ENCODE data around the gene PARD3. TPM values are rescaled to one million over a fixed set of nuclear protein-coding genes. Genes with fewer than 3 reads are reported as not detected.
A peak's percentile ranks its signal among the peaks of the same experiment; 100 is the strongest.

Gene PARD3
- total and polyA plus RNA-seq, 2 experiments from 2014 or later = 47.2 to 59.7 TPM

- 88% methylated on average over 3 of the region's 3 CpGs for WGBS (ENCODE audit: low lambda C conversion rate, missing lambda C conversion rate)
Measured at GRCh38 chr10:34549001-34549400, 266.1 kb downstream of the PARD3 start.

GRCh38 chr10:34548466-34548865, 266.6 kb downstream of the PARD3 start:
- no peaks in the 10 kb centered on the region for H3K27me3 ChIP-seq
- no peak for TF ChIP-seq CTCF (IDR thresholded peaks at IDR 0.05; ENCODE audit: poor library complexity)
- TF ChIP-seq EZH2phosphoT487 (IDR thresholded peaks at IDR 0.05; ENCODE audit: low read depth, severe bottlenecking, unreplicated experiment) = no peak
- no peak for TF ChIP-seq EZH2 (IDR thresholded peaks at IDR 0.05; ENCODE audit: borderline replicate concordance)
- H3K27ac ChIP-seq = no peak overlapping the region
- no peak for DNase-seq (ENCODE audit: low spot score)
- no peaks in the 10 kb centered on the region for H3K9me2 ChIP-seq (replicated peaks; ENCODE audit: insufficient read depth)
- no peaks in the 10 kb centered on the region for H3K36me3 ChIP-seq (replicated peaks; ENCODE audit: insufficient read depth, low read depth)
- no peak overlapping the region for H3K4me2 ChIP-seq
- H3K4me3 ChIP-seq = no peak overlapping the region
- H3K4me1 ChIP-seq (ENCODE audit: insufficient read depth) = peaks cover 7% of the 10 kb centered on the region
- WGBS (ENCODE audit: low lambda C conversion rate, missing lambda C conversion rate) = 70% methylated on average over 4 of the region's 4 CpGs
- H3K9me3 ChIP-seq (ENCODE audit: low read depth) = no peaks in the 10 kb centered on the region
- H4K20me1 ChIP-seq (ENCODE audit: insufficient read depth, poor library complexity, severe bottlenecking) = peaks cover 3% of the 10 kb centered on the region
- H3K79me2 ChIP-seq = peaks cover 54% of the 10 kb centered on the region
- H2AFZ ChIP-seq = no peak overlapping the region

More at GRCh38 chr10:34549001-34549400, 266.1 kb downstream of the PARD3 start:
- TF ChIP-seq EZH2 (IDR thresholded peaks at IDR 0.05; ENCODE audit: borderline replicate concordance) (no peak), EZH2phosphoT487 (IDR thresholded peaks at IDR 0.05; ENCODE audit: low read depth, severe bottlenecking, unreplicated experiment) (no peak), CTCF (IDR thresholded peaks at IDR 0.05; ENCODE audit: poor library complexity) (no peak)
- H3K79me2 ChIP-seq = peaks cover 55% of the 10 kb centered on the region
- H3K4me1 ChIP-seq (ENCODE audit: insufficient read depth) = peaks cover 7% of the 10 kb centered on the region
- H3K27ac ChIP-seq = no peak overlapping the region
- H3K27me3 ChIP-seq = no peaks in the 10 kb centered on the region
- peaks cover 3% of the 10 kb centered on the region for H4K20me1 ChIP-seq (ENCODE audit: insufficient read depth, poor library complexity, severe bottlenecking)
- no peak overlapping the region for H3K4me2 ChIP-seq
- no peaks in the 10 kb centered on the region for H3K9me3 ChIP-seq (ENCODE audit: low read depth)
- H3K36me3 ChIP-seq (replicated peaks; ENCODE audit: insufficient read depth, low read depth) = no peaks in the 10 kb centered on the region
- no peak for DNase-seq (ENCODE audit: low spot score)
- H3K4me3 ChIP-seq = no peak overlapping the region
- H3K9me2 ChIP-seq (replicated peaks; ENCODE audit: insufficient read depth) = no peaks in the 10 kb centered on the region
- no peak overlapping the region for H2AFZ ChIP-seq

- H2AFZ ChIP-seq = no peak overlapping the region
- no peaks in the 10 kb centered on the region for H3K36me3 ChIP-seq (replicated peaks; ENCODE audit: insufficient read depth, low read depth)
- no peaks in the 10 kb centered on the region for H3K9me3 ChIP-seq (ENCODE audit: low read depth)
- H3K27me3 ChIP-seq = no peaks in the 10 kb centered on the region
- WGBS (ENCODE audit: low lambda C conversion rate, missing lambda C conversion rate) = 93% methylated on average over 2 of the region's 2 CpGs
- TF ChIP-seq EZH2phosphoT487 (IDR thresholded peaks at IDR 0.05; ENCODE audit: low read depth, severe bottlenecking, unreplicated experiment) = no peak
- TF ChIP-seq EZH2 (IDR thresholded peaks at IDR 0.05; ENCODE audit: borderline replicate concordance) = no peak
- no peak for TF ChIP-seq CTCF (IDR thresholded peaks at IDR 0.05; ENCODE audit: poor library complexity)
- peaks cover 51% of the 10 kb centered on the region for H3K79me2 ChIP-seq
- H3K27ac ChIP-seq = no peak overlapping the region
- no peak overlapping the region for H3K4me2 ChIP-seq
- peaks cover 7% of the 10 kb centered on the region for H3K4me1 ChIP-seq (ENCODE audit: insufficient read depth)
- no peak overlapping the region for H3K4me3 ChIP-seq
- H4K20me1 ChIP-seq (ENCODE audit: insufficient read depth, poor library complexity, severe bottlenecking) = peaks cover 3% of the 10 kb centered on the region
- no peaks in the 10 kb centered on the region for H3K9me2 ChIP-seq (replicated peaks; ENCODE audit: insufficient read depth)
- DNase-seq (ENCODE audit: low spot score) = no peak
Measured at GRCh38 chr10:34547695-34548094, 267.4 kb downstream of the PARD3 start.

GRCh38 chr10:34547291-34547690, 267.8 kb downstream of the PARD3 start:
- peaks cover 7% of the 10 kb centered on the region for H3K4me1 ChIP-seq (ENCODE audit: insufficient read depth)
- H2AFZ ChIP-seq = no peak overlapping the region
- DNase-seq (ENCODE audit: low spot score) = no peak
- no peak overlapping the region for H3K4me3 ChIP-seq
- H3K4me2 ChIP-seq = no peak overlapping the region
- no peaks in the 10 kb centered on the region for H3K9me2 ChIP-seq (replicated peaks; ENCODE audit: insufficient read depth)
- peak overlapping the region; percentile 7 for H3K27ac ChIP-seq
- H4K20me1 ChIP-seq (ENCODE audit: insufficient read depth, poor library complexity, severe bottlenecking) = peaks cover 3% of the 10 kb centered on the region
- H3K79me2 ChIP-seq = peaks cover 50% of the 10 kb centered on the region
- no peaks in the 10 kb centered on the region for H3K27me3 ChIP-seq
- H3K9me3 ChIP-seq (ENCODE audit: low read depth) = no peaks in the 10 kb centered on the region
- no peak for TF ChIP-seq EZH2phosphoT487 (IDR thresholded peaks at IDR 0.05; ENCODE audit: low read depth, severe bottlenecking, unreplicated experiment)
- no peak for TF ChIP-seq EZH2 (IDR thresholded peaks at IDR 0.05; ENCODE audit: borderline replicate concordance)
- TF ChIP-seq CTCF (IDR thresholded peaks at IDR 0.05; ENCODE audit: poor library complexity) = no peak
- no peaks in the 10 kb centered on the region for H3K36me3 ChIP-seq (replicated peaks; ENCODE audit: insufficient read depth, low read depth)
- 66% methylated on average over 5 of the region's 5 CpGs for WGBS (ENCODE audit: low lambda C conversion rate, missing lambda C conversion rate)
